Glomerular endothelial cell (primary cell): ENCODE data around the gene MS4A14. TPM values are rescaled to one million over a fixed set of nuclear protein-coding genes. Genes with fewer than 3 reads are reported as not detected.
"Not testable (repeated sequence)": the region's sequence is repeated elsewhere in the genome, so short reads cannot be mapped to it uniquely, and the experiment has no call there.

Experiments
- DNase-seq: peaks from one replicate; pipeline ENCODE4 v3.0.0-alpha.2; 2011; ENCODE audit warnings: low read depth, low spot score; ENCODE audit errors: extremely low read depth
- total RNA-seq: library from RNA; depleted of rRNA; stranded (reverse); fragments of >200 nt; gene quantifications from 2 replicates; pipeline ENCODE4 v1.2.3, GENCODE V29; 2015

Gene MS4A14
- total RNA-seq = not detected in 2 replicates

GRCh38 chr11:60396382-60396781, at the start of gene MS4A14:
Gene MS4A14 (plus strand): TSS chr11:60396459. CDS start chr11:60396579, 120 bp downstream.
- DNase-seq = no peak

- no peak for DNase-seq
Measured at GRCh38 chr11:60347084-60347797, 49.0 kb upstream of the MS4A14 start.

GRCh38 chr11:60348116-60348515, 48.1 kb upstream of the MS4A14 start:
- no peak for DNase-seq

- DNase-seq = no peak
Measured at GRCh38 chr11:60349990-60350389, 46.3 kb upstream of the MS4A14 start.

GRCh38 chr11:60357771-60358170, 38.5 kb upstream of the MS4A14 start:
- DNase-seq = no peak

- DNase-seq = no peak
Measured at GRCh38 chr11:60360621-60361020, 35.6 kb upstream of the MS4A14 start.

DNA sequence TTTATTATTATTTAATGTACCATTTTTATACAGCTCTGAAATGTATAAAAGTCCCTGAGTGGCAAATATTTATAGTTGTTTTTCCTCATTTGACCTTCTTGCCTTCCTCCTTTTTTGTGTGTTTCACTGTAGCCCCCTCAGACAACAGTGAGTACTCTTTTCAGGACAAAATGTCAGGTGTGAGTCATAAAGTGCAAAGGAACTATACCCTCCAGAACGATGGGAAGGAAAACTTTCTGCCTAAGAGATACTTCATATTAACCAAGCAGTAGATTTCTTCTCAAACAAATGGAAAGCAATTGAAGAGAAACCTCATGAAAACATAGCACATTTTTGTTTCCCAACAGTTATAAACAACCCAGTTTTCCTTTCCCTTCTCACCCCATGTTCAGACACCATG, 34.0 kb upstream of the MS4A14 start:
- no peak for DNase-seq

DNA sequence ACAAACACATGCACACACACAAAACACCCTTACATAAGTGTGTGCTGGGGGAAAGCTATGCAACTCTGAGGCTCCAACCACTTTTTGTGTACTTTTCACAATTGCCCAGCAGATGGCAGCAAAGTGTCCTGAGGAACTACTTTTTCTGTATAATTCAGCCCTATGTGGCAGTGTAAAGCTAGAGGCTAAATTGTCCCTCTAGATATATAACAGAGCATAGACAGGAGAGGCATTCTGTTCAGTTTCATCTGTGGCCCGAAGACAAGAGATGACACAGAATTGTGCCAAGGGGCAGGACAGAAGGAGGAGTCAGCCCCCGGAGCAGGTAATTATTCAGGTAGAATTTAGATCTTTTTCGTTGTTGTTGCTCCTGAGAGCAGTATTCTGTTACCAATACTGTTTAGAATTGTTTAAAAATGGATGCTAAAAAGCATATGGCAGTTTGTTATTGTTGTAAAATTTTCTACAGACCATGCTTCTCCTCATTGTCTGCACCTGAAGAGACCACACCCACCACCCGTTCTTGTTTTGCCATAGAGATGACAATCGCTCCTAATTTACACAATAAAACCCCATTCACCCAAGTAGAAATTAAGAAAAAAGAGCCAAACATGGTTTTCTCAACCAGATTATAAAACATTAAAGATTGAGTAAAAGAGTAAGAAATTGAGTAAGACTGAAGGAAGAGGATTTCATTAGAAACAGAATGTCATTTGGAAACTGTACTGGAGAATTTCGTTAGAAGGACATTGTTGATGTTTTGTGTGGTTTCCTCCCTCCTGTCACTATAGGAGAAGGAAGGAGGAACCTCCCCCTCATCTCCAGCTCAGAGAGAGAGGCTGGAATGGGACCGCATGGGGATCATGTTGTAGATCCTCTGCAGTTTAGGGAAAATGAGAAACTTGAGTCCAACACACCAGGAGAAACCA, 32.5 kb upstream of the MS4A14 start:
- DNase-seq = peak; percentile 54

DNA sequence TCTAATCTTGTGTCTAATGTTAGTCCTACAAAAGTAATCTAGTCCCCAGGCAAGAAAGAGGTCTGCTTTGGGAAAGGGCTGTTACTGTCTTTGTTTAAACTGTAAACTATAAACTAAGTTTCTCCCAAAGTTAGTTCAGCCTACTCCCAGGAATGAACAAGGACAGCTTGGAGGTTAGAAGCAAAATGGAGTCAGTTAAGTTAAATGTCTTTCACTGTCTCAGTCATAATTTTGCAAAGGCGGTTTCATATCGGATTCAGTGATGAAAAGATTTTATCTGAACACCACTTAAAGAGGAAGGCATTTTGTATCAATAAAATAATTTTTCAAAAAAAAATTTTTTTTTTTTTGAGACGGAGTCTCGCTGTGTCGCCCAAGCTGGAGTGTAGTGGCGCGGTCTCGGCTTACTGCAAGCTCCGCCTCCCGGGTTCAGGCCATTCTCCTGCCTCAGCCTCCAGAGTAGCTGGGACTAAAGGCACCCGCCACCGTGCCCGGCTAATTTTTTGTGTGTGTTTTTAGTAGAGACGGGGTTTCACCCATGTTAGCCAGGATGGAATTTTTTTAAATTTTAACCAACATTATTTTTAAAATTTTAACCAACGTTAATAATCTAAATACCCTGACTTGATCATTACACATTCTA, 29.9 kb upstream of the MS4A14 start:
- DNase-seq = not testable (repeated sequence)

DNA sequence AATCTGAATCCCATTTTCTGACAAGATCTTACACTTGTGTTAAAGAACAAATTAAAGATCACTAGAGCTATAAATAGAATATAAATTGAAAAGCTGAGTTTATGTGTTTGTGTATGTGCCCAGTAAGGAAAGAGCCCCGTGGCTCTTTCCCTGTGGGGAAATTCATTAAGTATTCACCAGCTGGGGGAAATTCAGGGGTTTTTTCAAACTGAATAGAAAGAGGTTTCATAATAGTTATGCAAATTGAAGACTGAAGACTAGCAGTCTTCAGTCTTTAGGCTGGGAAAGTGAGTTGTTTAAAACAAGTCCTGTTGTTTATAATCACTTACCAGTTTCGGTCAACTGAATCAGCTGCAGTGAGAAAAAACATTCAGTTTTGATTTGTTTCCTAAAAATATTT, 29.2 kb upstream of the MS4A14 start:
- no peak for DNase-seq

DNA sequence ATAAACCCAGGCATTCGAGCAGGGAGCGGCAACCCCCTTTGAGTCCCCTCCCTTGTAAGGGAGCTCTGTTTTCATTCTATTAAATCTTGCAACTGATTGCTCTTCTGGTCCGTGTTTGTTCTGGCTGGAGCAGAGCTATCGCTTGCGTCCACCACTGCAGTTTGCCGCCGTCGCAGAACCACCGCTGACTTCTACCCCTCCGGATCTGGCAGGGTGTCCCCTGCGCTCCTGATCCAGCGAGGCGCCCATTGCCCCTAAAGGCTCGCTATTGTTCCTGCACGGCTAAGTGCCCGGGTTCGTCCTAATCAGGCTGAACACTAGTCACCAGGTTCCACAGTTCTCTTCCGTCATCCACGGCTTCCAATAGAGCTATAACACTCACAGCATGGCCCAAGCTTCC, 28.4 kb upstream of the MS4A14 start:
- DNase-seq = no peak

DNA sequence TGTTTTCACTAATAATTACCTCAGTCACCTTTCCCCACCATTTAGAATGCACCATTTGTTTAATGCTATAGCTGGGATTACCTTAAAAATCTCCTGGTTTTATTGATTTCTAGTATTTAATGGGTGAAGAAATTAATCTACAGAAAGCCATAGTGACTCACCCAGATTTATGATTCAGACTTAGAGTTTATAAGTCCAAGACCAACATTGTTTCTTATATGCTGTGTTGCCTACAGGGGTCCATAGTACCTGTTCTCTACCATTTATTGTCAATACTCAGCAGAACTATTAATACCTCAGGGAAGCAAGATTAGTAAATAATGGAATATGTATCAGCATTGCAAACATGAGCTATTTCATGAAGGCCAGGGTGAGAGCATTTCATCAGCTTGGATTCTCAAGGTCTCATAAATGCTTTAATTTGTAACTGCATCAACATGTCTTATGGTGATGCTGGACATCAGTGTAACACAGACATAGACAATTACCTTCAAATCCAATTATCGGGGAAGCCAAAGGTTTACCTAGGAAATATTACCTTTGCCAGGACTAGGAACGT, 25.9 kb upstream of the MS4A14 start:
- no peak for DNase-seq

GRCh38 chr11:60370811-60371298, 25.4 kb upstream of the MS4A14 start:
- peak; percentile 63 for DNase-seq

- no peak for DNase-seq
Measured at GRCh38 chr11:60371386-60371785, 24.9 kb upstream of the MS4A14 start.

GRCh38 chr11:60371854-60372253, 24.4 kb upstream of the MS4A14 start:
- DNase-seq = no peak

- no peak for DNase-seq
Measured at GRCh38 chr11:60372767-60373166, 23.5 kb upstream of the MS4A14 start.

DNA sequence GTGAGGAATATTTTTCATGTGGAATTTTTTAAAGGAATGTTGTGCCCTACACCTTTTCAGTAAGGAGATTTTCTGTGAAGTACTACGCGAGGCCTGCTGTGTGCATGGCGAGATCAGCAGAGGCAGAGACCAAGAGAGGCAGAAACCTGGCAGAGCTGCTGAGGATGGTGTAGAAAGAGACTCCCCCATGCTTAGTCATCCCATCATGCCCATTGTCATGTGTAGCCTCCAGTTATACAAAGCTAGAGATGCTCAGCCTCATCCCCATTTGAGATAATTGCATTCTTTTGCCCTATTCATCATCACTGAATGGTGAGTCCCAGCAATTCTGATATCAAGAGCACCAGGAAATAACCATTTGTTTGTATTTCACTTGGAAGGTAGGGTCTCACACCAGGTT, 20.9 kb upstream of the MS4A14 start:
- DNase-seq = no peak

DNA sequence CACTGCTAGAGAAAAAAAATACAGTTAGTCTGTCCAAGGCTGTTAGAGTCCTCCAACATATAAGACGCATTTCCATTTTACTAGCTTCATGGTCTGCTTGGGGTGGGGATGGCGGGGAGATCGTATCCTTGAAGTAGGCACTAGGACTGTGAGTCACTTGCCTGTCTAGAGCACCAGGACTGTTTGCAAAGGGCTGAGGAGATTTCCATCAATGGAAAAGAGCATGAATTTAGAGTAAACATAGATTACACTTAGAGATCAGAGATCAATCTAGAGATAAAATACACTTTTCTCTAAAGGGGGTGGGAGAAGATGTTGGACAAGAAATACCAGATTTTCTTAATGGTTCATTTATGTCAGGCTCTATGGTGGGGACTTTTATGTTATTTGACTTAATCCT, 19.7 kb upstream of the MS4A14 start:
- DNase-seq = no peak

- no peak for DNase-seq
Measured at GRCh38 chr11:60377401-60378136, 18.7 kb upstream of the MS4A14 start.

GRCh38 chr11:60378354-60378753, 17.9 kb upstream of the MS4A14 start, which contains the start of gene MS4A7:
Gene MS4A7 (plus strand): TSS chr11:60378532. CDS start chr11:60383142, 4,610 bp downstream.
- no peak for DNase-seq
